ENCODE measurements around the gene PRKG1. TPM values are rescaled to one million over a fixed set of nuclear protein-coding genes. Genes with fewer than 3 reads are reported as not detected.

The PRKG1 gene
- total RNA-seq, 1 experiment from 2014 or later = 7.4 TPM

- Histone ChIP-seq H3K4me3 (ENCODE audit: low read length) (no peak overlapping the region), H3K27ac (ENCODE audit: low read length) (no peak overlapping the region), H3K9me2 (replicated peaks; ENCODE audit: low read length) (no peaks in the 10 kb centered on the region), H3K9ac (ENCODE audit: low read length) (no peak overlapping the region), H3K79me2 (ENCODE audit: low read length) (no peaks in the 10 kb centered on the region), H3K4me1 (ENCODE audit: insufficient read depth, low read length) (peaks cover 11% of the 10 kb centered on the region), H4K20me1 (ENCODE audit: low read length) (no peaks in the 10 kb centered on the region), H3K4me2 (ENCODE audit: low read length) (no peak overlapping the region), H3K9me3 (ENCODE audit: low read length) (no peaks in the 10 kb centered on the region), H2AFZ (ENCODE audit: low read length) (no peak overlapping the region), H3K36me3 (ENCODE audit: low read depth, low read length) (no peaks in the 10 kb centered on the region), H3K27me3 (ENCODE audit: low read length) (no peaks in the 10 kb centered on the region), H3F3A (ENCODE audit: low read length, unreplicated experiment) (no peaks in the 10 kb centered on the region)
- TF ChIP-seq EZH2phosphoT487 (IDR thresholded peaks at IDR 0.05; ENCODE audit: borderline replicate concordance, low read length) (no peak), EZH2 (IDR thresholded peaks at IDR 0.05; ENCODE audit: low read length, unreplicated experiment) (no peak), CTCF (conservative IDR thresholded peaks at IDR 0.05; ENCODE audit: low read depth, low read length) (no peak)
- no peak for DNase-seq
- BruUV-seq (replicated peaks) = no TSS peak
- ATAC-seq = no peak
- POLR2A ChIA-PET (ENCODE audit: unreplicated experiment) = no interaction called here
- CTCF ChIA-PET = no interaction called here
- intact Hi-C loops (cut with micrococcal nuclease) = no loop called here
Observed at GRCh38 chr10:51406581-51406980, 332.3 kb downstream of the PRKG1 start.

- TF ChIP-seq CTCF (conservative IDR thresholded peaks at IDR 0.05; ENCODE audit: low read depth, low read length) (no peak), EZH2 (IDR thresholded peaks at IDR 0.05; ENCODE audit: low read length, unreplicated experiment) (no peak), EZH2phosphoT487 (IDR thresholded peaks at IDR 0.05; ENCODE audit: borderline replicate concordance, low read length) (no peak)
- Histone ChIP-seq H3K4me3 (ENCODE audit: low read length) (no peak overlapping the region), H3K27me3 (ENCODE audit: low read length) (no peaks in the 10 kb centered on the region), H3F3A (ENCODE audit: low read length, unreplicated experiment) (no peaks in the 10 kb centered on the region), H3K36me3 (ENCODE audit: low read depth, low read length) (no peaks in the 10 kb centered on the region), H3K4me2 (ENCODE audit: low read length) (no peak overlapping the region), H3K9me2 (replicated peaks; ENCODE audit: low read length) (no peaks in the 10 kb centered on the region), H3K9ac (ENCODE audit: low read length) (no peak overlapping the region), H3K79me2 (ENCODE audit: low read length) (no peaks in the 10 kb centered on the region), H3K9me3 (ENCODE audit: low read length) (no peaks in the 10 kb centered on the region), H2AFZ (ENCODE audit: low read length) (no peak overlapping the region), H3K4me1 (ENCODE audit: insufficient read depth, low read length) (no peaks in the 10 kb centered on the region), H4K20me1 (ENCODE audit: low read length) (no peaks in the 10 kb centered on the region), H3K27ac (ENCODE audit: low read length) (no peak overlapping the region)
- intact Hi-C loops (cut with micrococcal nuclease) = no loop called here
- ATAC-seq = no peak
- ChIA-PET POLR2A (ENCODE audit: unreplicated experiment) (no interaction called here), CTCF (no interaction called here)
- DNase-seq = no peak
- no TSS peak for BruUV-seq (replicated peaks)
Observed at GRCh38 chr10:51416494-51416893, 342.2 kb downstream of the PRKG1 start.

GRCh38 chr10:51419196-51420093 lies 345.2 kb downstream of the PRKG1 start:
- Histone ChIP-seq H3K9me2 (replicated peaks; ENCODE audit: low read length) (no peaks in the 10 kb centered on the region), H2AFZ (ENCODE audit: low read length) (no peak overlapping the region), H3K27ac (ENCODE audit: low read length) (no peak overlapping the region), H3K9me3 (ENCODE audit: low read length) (no peaks in the 10 kb centered on the region), H3K9ac (ENCODE audit: low read length) (no peak overlapping the region), H3K4me1 (ENCODE audit: insufficient read depth, low read length) (no peaks in the 10 kb centered on the region; the same call in 1 of the 2 replicates), H3K36me3 (ENCODE audit: low read depth, low read length) (no peaks in the 10 kb centered on the region), H3K79me2 (ENCODE audit: low read length) (no peaks in the 10 kb centered on the region), H3K27me3 (ENCODE audit: low read length) (no peaks in the 10 kb centered on the region), H3F3A (ENCODE audit: low read length, unreplicated experiment) (no peaks in the 10 kb centered on the region), H3K4me3 (ENCODE audit: low read length) (no peak overlapping the region), H4K20me1 (ENCODE audit: low read length) (no peaks in the 10 kb centered on the region), H3K4me2 (ENCODE audit: low read length) (no peak overlapping the region)
- BruUV-seq (replicated peaks) = no TSS peak
- ATAC-seq = no peak
- TF ChIP-seq CTCF (conservative IDR thresholded peaks at IDR 0.05; ENCODE audit: low read depth, low read length) (no peak), EZH2 (IDR thresholded peaks at IDR 0.05; ENCODE audit: low read length, unreplicated experiment) (no peak), EZH2phosphoT487 (IDR thresholded peaks at IDR 0.05; ENCODE audit: borderline replicate concordance, low read length) (no peak)
- intact Hi-C loops (cut with micrococcal nuclease) = loop anchor here (10.0 kb wide), 1 partner anchor 275 kb away; the partner anchor contains the start of gene CSTF2T
- DNase-seq = no peak
- CTCF ChIA-PET = interaction anchor here (0.6 kb wide), 1 partner anchor 14 kb away, joined by 3 read pairs; no protein-coding TSS in a partner anchor
- POLR2A ChIA-PET (ENCODE audit: unreplicated experiment) = no interaction called here
